Measurements from ENCODE around the gene MORC2.

Gene MORC2

GRCh38 chr22:30985561-30986208 is 17.1 kb upstream of the MORC2 start:
- Histone ChIP-seq H3K9ac (ENCODE audit: low read length in 5 of 5) (no peak overlapping the region), H3K9me3 (ENCODE audit: control insufficient read depth in 5 of 5, low read length in 5 of 5) (peaks cover 5 to 54% (median 36%) of the 10 kb centered on the region in 5 donors), H3K27ac (ENCODE audit: low read depth, low read length) (no peak overlapping the region), H3K4me1 (ENCODE audit: control insufficient read depth in 5 of 5, insufficient read depth in 5 of 5, low read length in 5 of 5) (no peaks in the 10 kb centered on the region), H3K27me3 (ENCODE audit: control insufficient read depth in 5 of 5, insufficient read depth in 4 of 5, low read length in 5 of 5) (no peaks in the 10 kb centered on the region), H3K4me3 (ENCODE audit: low read depth in 1 of 5, low read length in 5 of 5) (no peak overlapping the region), H3K36me3 (ENCODE audit: control insufficient read depth in 5 of 5, insufficient read depth in 5 of 5, low read length in 5 of 5) (no peaks in the 10 kb centered on the region)

DNA sequence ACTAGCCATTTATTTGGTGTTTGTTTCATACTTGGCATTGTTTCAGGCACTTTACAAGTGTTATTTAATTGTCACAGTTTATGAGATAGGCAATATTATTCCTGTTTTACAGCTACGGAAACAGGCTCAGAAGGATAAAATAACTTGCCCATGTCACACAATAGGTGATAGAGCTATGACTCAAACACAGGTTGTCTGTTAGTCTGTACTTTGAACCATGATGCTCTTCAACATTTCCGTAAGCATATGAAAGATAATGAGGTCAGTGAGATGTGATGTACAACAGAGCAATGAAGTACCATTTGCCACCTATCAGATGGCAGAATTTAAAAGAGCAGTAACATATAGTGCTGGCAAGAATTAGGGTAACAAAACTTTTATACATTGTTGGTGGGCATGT is 15.7 kb upstream of the MORC2 start:
- Histone ChIP-seq H3K9ac (ENCODE audit: low read length in 5 of 5) (no peak overlapping the region), H3K9me3 (ENCODE audit: control insufficient read depth in 5 of 5, low read length in 5 of 5) (peaks cover 9 to 46% (median 40%) of the 10 kb centered on the region in 5 donors)

GRCh38 chr22:30982512-30982911 is 13.9 kb upstream of the MORC2 start:
- Histone ChIP-seq H3K27me3 (ENCODE audit: control insufficient read depth in 5 of 5, insufficient read depth in 4 of 5, low read length in 5 of 5) (no peaks in the 10 kb centered on the region), H3K36me3 (ENCODE audit: control insufficient read depth in 5 of 5, insufficient read depth in 5 of 5, low read length in 5 of 5) (no peaks in the 10 kb centered on the region), H3K4me1 (ENCODE audit: control insufficient read depth in 5 of 5, insufficient read depth in 5 of 5, low read length in 5 of 5) (no peaks in the 10 kb centered on the region), H3K27ac (ENCODE audit: low read depth, low read length) (no peak overlapping the region), H3K4me3 (ENCODE audit: low read depth in 1 of 5, low read length in 5 of 5) (no peak overlapping the region), H3K9me3 (ENCODE audit: control insufficient read depth in 5 of 5, low read length in 5 of 5) (peaks cover 16 to 49% (median 40%) of the 10 kb centered on the region in 5 donors), H3K9ac (ENCODE audit: low read length in 5 of 5) (no peak overlapping the region)

More for the DNA sequence above, 15.7 kb upstream of the MORC2 start:
- Histone ChIP-seq H3K27me3 (ENCODE audit: control insufficient read depth in 5 of 5, insufficient read depth in 4 of 5, low read length in 5 of 5) (no peaks in the 10 kb centered on the region), H3K4me1 (ENCODE audit: control insufficient read depth in 5 of 5, insufficient read depth in 5 of 5, low read length in 5 of 5) (no peaks in the 10 kb centered on the region), H3K36me3 (ENCODE audit: control insufficient read depth in 5 of 5, insufficient read depth in 5 of 5, low read length in 5 of 5) (no peaks in the 10 kb centered on the region), H3K4me3 (ENCODE audit: low read depth in 1 of 5, low read length in 5 of 5) (no peak overlapping the region), H3K27ac (ENCODE audit: low read depth, low read length) (no peak overlapping the region)

DNA sequence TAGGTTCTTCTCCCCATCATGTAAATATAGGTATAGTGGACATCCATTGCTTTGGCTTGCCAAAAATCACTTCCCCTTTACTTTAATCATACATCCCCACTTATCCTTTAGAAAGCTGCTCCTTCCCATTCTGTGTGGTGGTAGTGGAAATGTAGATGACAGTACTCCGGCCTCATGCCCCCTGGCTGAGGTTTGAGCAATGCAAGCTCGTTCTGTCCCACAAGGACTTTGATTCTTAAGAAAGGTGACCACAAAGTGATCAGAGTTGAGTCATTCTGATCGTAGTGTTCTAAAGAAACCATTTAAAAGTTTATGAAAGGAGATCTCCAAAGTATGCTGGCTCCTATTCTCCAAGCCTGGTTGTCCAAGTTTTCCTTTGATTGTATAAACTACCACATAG is 11.4 kb upstream of the MORC2 start:
- H3K27me3 ChIP-seq (ENCODE audit: control insufficient read depth in 5 of 5, insufficient read depth in 4 of 5, low read length in 5 of 5): no peaks in the 10 kb centered on the region

GRCh38 chr22:30978304-30978962 is 9.9 kb upstream of the MORC2 start:
- H3K36me3 ChIP-seq (ENCODE audit: control insufficient read depth in 5 of 5, insufficient read depth in 5 of 5, low read length in 5 of 5): peaks cover 7 to 15% (median 13%) of the 10 kb centered on the region in 5 donors
- H3K27ac ChIP-seq (ENCODE audit: low read depth, low read length): no peak overlapping the region
- H3K9ac ChIP-seq (ENCODE audit: low read length in 5 of 5): no peak overlapping the region
- no peaks in the 10 kb centered on the region for H3K27me3 ChIP-seq (ENCODE audit: control insufficient read depth in 5 of 5, insufficient read depth in 4 of 5, low read length in 5 of 5)
- no peaks in the 10 kb centered on the region for H3K4me1 ChIP-seq (ENCODE audit: control insufficient read depth in 5 of 5, insufficient read depth in 5 of 5, low read length in 5 of 5)
- peaks cover 31 to 74% (median 56%) of the 10 kb centered on the region in 5 donors for H3K9me3 ChIP-seq (ENCODE audit: control insufficient read depth in 5 of 5, low read length in 5 of 5)
- no peak overlapping the region for H3K4me3 ChIP-seq (ENCODE audit: low read depth in 1 of 5, low read length in 5 of 5)

More for the DNA sequence above, 11.4 kb upstream of the MORC2 start:
- Histone ChIP-seq H3K9me3 (ENCODE audit: control insufficient read depth in 5 of 5, low read length in 5 of 5) (peaks cover 31 to 67% (median 53%) of the 10 kb centered on the region in 5 donors), H3K27ac (ENCODE audit: low read depth, low read length) (no peak overlapping the region), H3K4me1 (ENCODE audit: control insufficient read depth in 5 of 5, insufficient read depth in 5 of 5, low read length in 5 of 5) (no peaks in the 10 kb centered on the region), H3K36me3 (ENCODE audit: control insufficient read depth in 5 of 5, insufficient read depth in 5 of 5, low read length in 5 of 5) (peaks cover 5 to 8% (median 8%) of the 10 kb centered on the region in 5 donors), H3K9ac (ENCODE audit: low read length in 5 of 5) (no peak overlapping the region), H3K4me3 (ENCODE audit: low read depth in 1 of 5, low read length in 5 of 5) (no peak overlapping the region)

GRCh38 chr22:30970356-30970746 is 1.8 kb upstream of the MORC2 start:
- peaks cover 6 to 28% (median 25%) of the 10 kb centered on the region in 5 donors for H3K4me1 ChIP-seq (ENCODE audit: control insufficient read depth in 5 of 5, insufficient read depth in 5 of 5, low read length in 5 of 5)
- H3K27ac ChIP-seq (ENCODE audit: low read depth, low read length): no peak overlapping the region
- H3K9me3 ChIP-seq (ENCODE audit: control insufficient read depth in 5 of 5, low read length in 5 of 5): peaks cover 14 to 56% (median 41%) of the 10 kb centered on the region in 5 donors
- peaks cover 26 to 32% (median 29%) of the 10 kb centered on the region in 5 donors for H3K36me3 ChIP-seq (ENCODE audit: control insufficient read depth in 5 of 5, insufficient read depth in 5 of 5, low read length in 5 of 5)
- H3K9ac ChIP-seq (ENCODE audit: low read length in 5 of 5): peak overlapping the region in 2 of 5 donors; percentile 83 to 85
- H3K4me3 ChIP-seq (ENCODE audit: low read depth in 1 of 5, low read length in 5 of 5): peak overlapping the region; percentile 81 to 85 (median 83)
- H3K27me3 ChIP-seq (ENCODE audit: control insufficient read depth in 5 of 5, insufficient read depth in 4 of 5, low read length in 5 of 5): no peaks in the 10 kb centered on the region

DNA sequence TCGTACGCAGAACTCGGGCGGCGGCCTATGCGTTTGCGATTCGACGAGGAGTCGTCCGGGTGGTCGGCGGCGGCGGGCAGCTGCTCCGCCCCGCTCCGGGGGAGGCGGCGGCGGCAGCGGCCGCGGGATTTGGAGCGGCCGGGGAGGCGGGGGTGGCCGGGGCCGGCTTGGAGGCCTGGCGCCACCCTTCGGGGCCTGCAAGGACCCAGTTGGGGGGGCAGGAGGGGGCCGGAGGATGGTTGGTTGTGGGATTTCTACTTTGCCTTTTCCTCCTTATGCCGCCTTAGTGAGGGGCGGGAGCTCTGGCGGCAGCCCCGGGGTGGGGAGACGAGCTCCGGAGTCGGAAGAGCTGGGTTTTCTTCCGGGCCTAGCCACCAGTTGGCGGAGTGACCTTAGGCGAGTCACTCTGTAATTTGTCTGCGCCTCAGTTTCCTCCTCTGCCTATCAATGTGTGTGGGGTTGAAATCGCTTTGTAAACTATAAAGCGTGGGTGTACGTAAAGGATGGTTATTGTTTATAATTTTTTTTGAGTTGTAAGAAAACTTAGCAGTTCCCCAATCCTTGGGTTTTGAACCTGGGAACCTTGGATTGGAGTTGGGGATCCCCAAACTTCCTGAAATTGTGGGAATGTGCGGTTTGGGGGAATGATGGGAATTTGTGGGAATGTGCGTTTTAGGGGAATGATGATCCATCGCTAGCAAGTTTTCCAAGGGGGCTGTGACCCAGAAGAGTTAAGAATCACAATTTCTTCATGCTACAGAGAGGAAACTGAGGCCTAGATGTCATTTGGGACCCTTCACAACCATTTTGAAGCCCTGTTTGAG is 1.2 kb upstream of the MORC2 start:
- Histone ChIP-seq H3K27ac (ENCODE audit: low read depth, low read length) (peak overlapping the region; percentile 66), H3K4me1 (ENCODE audit: control insufficient read depth in 5 of 5, insufficient read depth in 5 of 5, low read length in 5 of 5) (peaks cover 6 to 28% (median 25%) of the 10 kb centered on the region in 5 donors), H3K9ac (ENCODE audit: low read length in 5 of 5) (peak overlapping the region; percentile 29 to 85 (median 81)), H3K27me3 (ENCODE audit: control insufficient read depth in 5 of 5, insufficient read depth in 4 of 5, low read length in 5 of 5) (no peaks in the 10 kb centered on the region), H3K9me3 (ENCODE audit: control insufficient read depth in 5 of 5, low read length in 5 of 5) (peaks cover 11 to 50% (median 35%) of the 10 kb centered on the region in 5 donors), H3K36me3 (ENCODE audit: control insufficient read depth in 5 of 5, insufficient read depth in 5 of 5, low read length in 5 of 5) (peaks cover 22 to 27% (median 24%) of the 10 kb centered on the region in 5 donors), H3K4me3 (ENCODE audit: low read depth in 1 of 5, low read length in 5 of 5) (peak overlapping the region; percentile 81 to 85 (median 83))

- peaks cover 11 to 42% (median 28%) of the 10 kb centered on the region in 5 donors for H3K9me3 ChIP-seq (ENCODE audit: control insufficient read depth in 5 of 5, low read length in 5 of 5)
- H3K4me3 ChIP-seq (ENCODE audit: low read depth in 1 of 5, low read length in 5 of 5): peak within 1 kb of the TSS; percentile 81 to 85 (median 83)
- H3K27ac ChIP-seq (ENCODE audit: low read depth, low read length): peak within 1 kb of the TSS; percentile 66
- peaks cover 20 to 26% (median 24%) of the 10 kb centered on the region in 5 donors for H3K36me3 ChIP-seq (ENCODE audit: control insufficient read depth in 5 of 5, insufficient read depth in 5 of 5, low read length in 5 of 5)
- H3K4me1 ChIP-seq (ENCODE audit: control insufficient read depth in 5 of 5, insufficient read depth in 5 of 5, low read length in 5 of 5): peaks cover 6 to 28% (median 25%) of the 10 kb centered on the region in 5 donors
- peak within 1 kb of the TSS; percentile 29 to 85 (median 81) for H3K9ac ChIP-seq (ENCODE audit: low read length in 5 of 5)
- no peaks in the 10 kb centered on the region for H3K27me3 ChIP-seq (ENCODE audit: control insufficient read depth in 5 of 5, insufficient read depth in 4 of 5, low read length in 5 of 5)
Measured at GRCh38 chr22:30968924-30969531, 454 bp upstream of the MORC2 start, which contains the start of gene TUG1. TSS of gene TUG1 (plus strand) at chr22:30969265.

GRCh38 chr22:30964858-30965257 is 3.7 kb downstream of the MORC2 start:
- Histone ChIP-seq H3K27me3 (ENCODE audit: control insufficient read depth in 5 of 5, insufficient read depth in 4 of 5, low read length in 5 of 5) (no peaks in the 10 kb centered on the region), H3K27ac (ENCODE audit: low read depth, low read length) (no peak overlapping the region)

More at GRCh38 chr22:30964858-30965257, 3.7 kb downstream of the MORC2 start:
- H3K9ac ChIP-seq (ENCODE audit: low read length in 5 of 5): no peak overlapping the region
- no peaks in the 10 kb centered on the region for H3K36me3 ChIP-seq (ENCODE audit: control insufficient read depth in 5 of 5, insufficient read depth in 5 of 5, low read length in 5 of 5)
- H3K9me3 ChIP-seq (ENCODE audit: control insufficient read depth in 5 of 5, low read length in 5 of 5): peaks cover 0 to 8% (median 6%) of the 10 kb centered on the region in 5 donors
- H3K4me3 ChIP-seq (ENCODE audit: low read depth in 1 of 5, low read length in 5 of 5): no peak overlapping the region
- H3K4me1 ChIP-seq (ENCODE audit: control insufficient read depth in 5 of 5, insufficient read depth in 5 of 5, low read length in 5 of 5): peaks cover 0 to 14% (median 8%) of the 10 kb centered on the region in 5 donors
